ENCODE data around the gene DAP3. TPM values are rescaled to one million over a fixed set of nuclear protein-coding genes. Genes with fewer than 3 reads are reported as not detected.
"Not testable (repeated sequence)": the region's sequence is repeated elsewhere in the genome, so short reads cannot be mapped to it uniquely, and the experiment has no call there.

The DAP3 gene
- polyA plus RNA-seq, 3 donors from 2014 or later = 75.5 to 88.1 (median 85.1) TPM

DNA sequence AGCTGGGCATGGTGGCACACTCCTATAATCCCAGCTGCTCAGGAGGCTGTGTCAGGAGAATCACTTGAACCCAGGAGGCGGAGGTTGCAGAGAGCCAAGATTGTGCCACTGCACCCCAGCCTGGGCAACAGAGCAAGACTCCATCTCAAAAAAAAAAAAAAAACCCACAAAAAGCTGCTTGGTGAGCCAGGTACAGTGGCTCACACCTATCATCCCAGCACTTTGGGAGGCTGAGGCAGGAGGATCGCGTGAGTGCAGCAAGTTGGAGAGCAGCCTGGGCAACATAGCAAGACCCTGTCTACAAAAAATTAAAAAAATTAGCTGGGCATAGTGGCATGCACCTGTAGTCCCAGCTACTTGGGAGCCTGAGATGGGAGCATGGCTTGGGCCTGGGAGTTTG lies 26.2 kb downstream of the DAP3 start:
- not testable (repeated sequence) for H3K27me3 Mint-ChIP-seq (ENCODE audit: low read depth in 3 of 3); H3K4me1 Mint-ChIP-seq; H3K27ac Mint-ChIP-seq; H3K9me3 Mint-ChIP-seq; H3K36me3 Mint-ChIP-seq; H3K4me3 Mint-ChIP-seq; DNase-seq

DNA sequence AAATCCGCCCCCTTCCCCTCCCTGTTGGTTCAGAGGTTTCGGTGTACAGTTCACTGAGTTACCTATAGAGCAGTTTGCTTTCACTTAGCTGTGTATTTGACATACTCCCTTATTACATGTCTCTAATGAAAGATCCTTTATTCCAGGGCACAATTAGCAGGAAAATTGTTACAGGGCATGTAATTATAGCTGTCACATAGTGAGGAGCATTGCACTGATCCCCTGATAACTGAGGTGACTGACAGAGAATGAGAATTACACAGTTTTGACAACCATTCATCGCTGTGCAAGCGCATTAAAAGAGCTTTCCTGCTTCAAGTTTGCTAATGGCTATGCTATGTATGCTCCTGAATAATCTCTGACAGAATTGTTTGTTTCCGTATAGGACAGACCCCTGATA lies 26.9 kb downstream of the DAP3 start:
- Mint-ChIP-seq H3K4me1 (peaks cover 2 to 9% of the 10 kb centered on the region in 2 donors), H3K27ac (no peak overlapping the region), H3K27me3 (ENCODE audit: low read depth in 3 of 3) (no peaks in the 10 kb centered on the region), H3K4me3 (no peak overlapping the region), H3K9me3 (no peaks in the 10 kb centered on the region), H3K36me3 (peaks cover 4 to 7% (median 6%) of the 10 kb centered on the region in 3 donors)
- DNase-seq = no peak

DNA sequence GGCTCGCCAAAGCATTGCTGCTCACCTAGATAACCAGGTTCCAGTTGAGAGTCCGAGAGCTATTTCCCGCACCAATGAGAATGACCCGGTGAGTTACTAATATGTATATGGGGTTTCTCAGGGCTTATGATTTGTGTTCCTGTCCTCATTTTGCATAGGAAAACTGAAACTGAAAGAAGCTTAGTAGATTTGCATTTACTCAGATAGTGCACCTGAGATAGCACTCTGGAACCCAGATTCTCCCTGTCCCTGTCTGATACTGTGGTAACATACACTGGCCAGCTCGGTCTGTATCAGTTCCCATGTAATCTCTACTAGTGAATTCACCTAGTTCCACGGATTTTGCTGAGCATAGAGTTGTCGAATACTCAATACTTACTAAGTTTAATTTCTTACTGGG lies 28.1 kb downstream of the DAP3 start:
- DNase-seq = no peak
- H3K27me3 Mint-ChIP-seq (ENCODE audit: low read depth in 3 of 3) = no peaks in the 10 kb centered on the region
- peaks cover 4 to 10% (median 6%) of the 10 kb centered on the region in 3 donors for H3K36me3 Mint-ChIP-seq
- peaks cover 2 to 9% of the 10 kb centered on the region in 2 donors for H3K4me1 Mint-ChIP-seq
- H3K27ac Mint-ChIP-seq = peak overlapping the region in 2 of 6 donors; percentile 11 to 40
- no peaks in the 10 kb centered on the region for H3K9me3 Mint-ChIP-seq
- H3K4me3 Mint-ChIP-seq = no peak overlapping the region

DNA sequence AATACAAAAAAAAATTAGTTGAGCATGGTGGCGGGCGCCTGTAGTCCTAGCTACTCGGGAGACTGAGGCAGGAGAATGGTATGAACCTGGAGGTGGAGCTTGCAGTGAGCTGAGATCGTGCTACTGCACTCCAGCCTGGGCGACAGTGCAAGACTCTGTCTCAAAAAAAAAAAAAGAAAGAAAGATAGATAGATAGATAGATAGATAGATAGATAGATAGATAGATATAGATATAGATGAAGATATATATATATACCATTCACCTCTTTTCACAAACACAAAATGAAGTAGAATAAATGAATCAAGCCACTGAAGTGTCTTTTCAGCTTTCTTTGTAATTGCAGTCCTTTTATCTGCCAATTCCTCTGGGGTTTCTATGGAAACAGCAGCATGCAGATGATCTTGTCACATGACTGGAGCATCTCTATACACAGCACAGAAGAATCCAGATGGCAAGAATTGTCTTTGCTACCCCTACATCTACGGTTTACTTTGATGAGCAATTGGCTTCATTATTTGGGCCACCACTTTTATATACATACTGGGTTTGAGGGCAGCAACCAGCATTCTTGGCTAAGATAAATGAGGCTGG lies 29.7 kb downstream of the DAP3 start:
- H3K27me3 Mint-ChIP-seq (ENCODE audit: low read depth in 3 of 3); H3K4me3 Mint-ChIP-seq; H3K9me3 Mint-ChIP-seq; H3K4me1 Mint-ChIP-seq; H3K27ac Mint-ChIP-seq; H3K36me3 Mint-ChIP-seq; DNase-seq: not testable (repeated sequence)

DNA sequence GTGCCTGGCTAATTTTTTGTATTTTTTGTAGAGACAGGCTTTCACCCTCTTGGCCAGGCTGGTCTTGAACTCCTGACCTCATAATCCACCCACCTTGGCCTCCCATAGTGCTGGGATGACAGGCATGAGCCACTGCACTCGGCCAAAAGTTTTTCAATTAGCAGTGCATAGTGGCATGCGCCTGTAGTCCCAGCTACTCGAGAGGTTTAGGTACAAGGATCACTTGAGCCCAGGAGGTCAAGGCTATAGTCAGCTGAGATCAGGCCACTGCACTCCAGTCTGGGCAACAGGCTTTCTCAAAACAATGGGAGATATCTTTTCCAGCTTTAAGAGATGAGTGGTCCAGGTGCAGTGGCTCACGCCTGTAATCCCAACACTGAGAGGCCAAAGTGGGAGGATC lies 30.8 kb downstream of the DAP3 start:
- no peak overlapping the region for H3K27ac Mint-ChIP-seq
- no peak for DNase-seq
- peaks cover 2 to 5% of the 10 kb centered on the region in 2 donors for H3K4me1 Mint-ChIP-seq
- no peak overlapping the region for H3K4me3 Mint-ChIP-seq
- H3K36me3 Mint-ChIP-seq = peaks cover 0 to 5% (median 3%) of the 10 kb centered on the region in 3 donors
- H3K9me3 Mint-ChIP-seq = no peaks in the 10 kb centered on the region
- H3K27me3 Mint-ChIP-seq (ENCODE audit: low read depth in 3 of 3) = no peaks in the 10 kb centered on the region

DNA sequence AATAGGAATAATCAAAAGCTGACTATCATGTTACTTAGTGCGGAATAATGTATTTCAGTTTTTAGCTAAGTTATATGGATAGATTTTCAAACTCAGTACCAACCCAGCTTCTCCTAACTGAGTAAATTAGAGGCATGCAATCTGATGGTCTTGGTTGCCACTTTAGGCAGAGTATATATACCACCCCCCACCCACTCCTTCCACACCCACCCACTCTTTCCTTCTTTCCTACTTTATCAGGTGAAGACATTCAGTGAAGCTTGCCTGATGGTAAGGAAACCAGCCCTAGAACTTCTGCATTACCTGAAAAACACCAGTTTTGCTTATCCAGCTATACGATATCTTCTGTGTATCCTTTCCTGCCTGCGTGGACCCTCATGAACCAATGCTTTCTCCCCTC lies 36.3 kb downstream of the DAP3 start:
- no peaks in the 10 kb centered on the region for H3K27me3 Mint-ChIP-seq (ENCODE audit: low read depth in 3 of 3)
- H3K9me3 Mint-ChIP-seq = no peaks in the 10 kb centered on the region
- no peak overlapping the region for H3K4me3 Mint-ChIP-seq
- H3K36me3 Mint-ChIP-seq = peaks cover 0 to 20% (median 3%) of the 10 kb centered on the region in 3 donors
- no peak overlapping the region for H3K27ac Mint-ChIP-seq
- no peaks in the 10 kb centered on the region for H3K4me1 Mint-ChIP-seq
- no peak for DNase-seq

DNA sequence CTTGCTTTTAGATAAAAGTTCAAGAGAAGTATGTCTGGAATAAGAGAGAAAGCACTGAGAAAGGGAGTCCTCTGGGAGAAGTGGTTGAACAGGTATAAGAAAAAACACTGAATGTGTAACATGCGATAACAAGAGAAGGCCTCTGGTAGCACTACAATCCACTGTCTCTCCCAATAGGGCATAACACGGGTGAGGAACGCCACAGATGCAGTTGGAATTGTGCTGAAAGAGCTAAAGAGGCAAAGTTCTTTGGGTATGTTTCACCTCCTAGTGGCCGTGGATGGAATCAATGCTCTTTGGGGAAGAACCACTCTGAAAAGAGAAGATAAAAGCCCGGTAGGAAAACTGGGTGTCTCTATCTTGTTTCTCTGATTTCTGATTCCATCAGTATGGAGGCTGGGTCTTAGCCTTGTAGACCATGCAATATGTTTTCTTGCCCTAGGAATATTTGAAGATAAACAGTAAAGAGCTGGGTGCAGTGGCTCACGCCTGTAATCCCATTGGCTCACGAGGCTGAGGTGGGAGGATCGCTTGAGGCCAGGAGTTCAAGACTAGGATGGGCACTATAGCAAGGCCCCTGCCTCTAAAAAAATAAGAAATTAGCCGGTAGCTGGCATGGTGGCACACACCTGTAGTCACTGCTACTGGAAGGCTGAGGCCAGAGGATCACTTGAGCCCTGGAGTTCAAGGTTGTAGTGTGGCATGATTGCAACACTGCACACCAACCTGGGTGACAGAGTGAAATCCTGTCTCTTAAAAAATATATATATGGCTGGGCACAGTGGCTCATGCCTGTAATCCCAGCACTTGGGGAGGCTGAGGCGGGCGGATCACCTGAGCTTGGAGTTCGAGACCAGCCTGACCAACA lies 40.4 kb downstream of the DAP3 start:
- no peaks in the 10 kb centered on the region for H3K27me3 Mint-ChIP-seq (ENCODE audit: low read depth in 3 of 3)
- H3K36me3 Mint-ChIP-seq = peaks cover 3 to 29% (median 3%) of the 10 kb centered on the region in 3 donors
- peak overlapping the region in 2 of 6 donors; percentile 9 to 19 for H3K27ac Mint-ChIP-seq
- DNase-seq = peak; percentile 12 to 18 (median 16)
- H3K9me3 Mint-ChIP-seq = no peaks in the 10 kb centered on the region
- no peak overlapping the region for H3K4me3 Mint-ChIP-seq
- H3K4me1 Mint-ChIP-seq = no peaks in the 10 kb centered on the region

DNA sequence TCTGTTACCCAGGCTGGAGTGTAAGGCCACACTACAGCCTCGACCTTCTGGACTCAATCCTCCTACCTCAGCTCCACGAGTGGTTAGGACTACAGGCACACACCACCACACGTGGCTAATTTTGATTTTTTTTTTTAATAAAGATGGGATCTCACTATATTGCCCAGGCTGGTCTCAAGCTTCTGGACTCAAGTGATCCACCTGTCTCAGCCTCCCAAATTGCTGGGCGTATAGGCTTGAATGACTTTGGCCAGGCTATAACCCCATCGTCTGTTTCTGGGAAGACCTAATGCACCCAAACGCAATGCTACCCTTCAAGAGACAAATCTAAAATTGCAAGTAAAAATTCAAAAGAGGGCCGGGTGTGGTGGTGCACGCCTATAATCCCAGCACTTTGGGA lies 52.1 kb downstream of the DAP3 start:
- H3K27ac Mint-ChIP-seq = no peak overlapping the region
- peaks cover 4 to 22% (median 13%) of the 10 kb centered on the region in 3 donors for H3K36me3 Mint-ChIP-seq
- no peaks in the 10 kb centered on the region for H3K27me3 Mint-ChIP-seq (ENCODE audit: low read depth in 3 of 3)
- H3K9me3 Mint-ChIP-seq = no peaks in the 10 kb centered on the region
- H3K4me3 Mint-ChIP-seq = no peak overlapping the region
- DNase-seq = no peak
- H3K4me1 Mint-ChIP-seq = peaks cover 6 to 9% of the 10 kb centered on the region in 2 donors

DNA sequence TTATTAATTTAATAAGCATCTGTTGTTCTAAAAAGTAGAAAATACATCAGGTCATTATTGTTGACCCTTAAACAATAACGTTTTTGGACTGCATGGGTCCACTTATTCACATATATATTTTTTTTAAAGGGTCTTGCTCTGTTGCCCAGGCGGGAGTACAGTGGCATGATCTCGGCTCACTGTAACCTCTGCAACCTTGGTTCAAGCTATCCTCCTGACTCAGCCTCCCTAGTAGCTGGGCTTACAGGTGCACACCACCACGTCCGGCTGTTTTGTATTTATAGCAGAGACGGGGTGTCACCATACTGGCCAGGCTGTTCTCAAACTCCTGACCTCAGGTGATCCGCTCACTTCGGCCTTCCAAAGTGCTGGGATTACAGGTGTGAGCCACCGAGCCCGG lies 53.0 kb downstream of the DAP3 start:
- Mint-ChIP-seq H3K27ac (no peak overlapping the region), H3K36me3 (peaks cover 4 to 15% (median 13%) of the 10 kb centered on the region in 3 donors), H3K9me3 (no peaks in the 10 kb centered on the region), H3K4me3 (no peak overlapping the region), H3K4me1 (peaks cover 6 to 9% of the 10 kb centered on the region in 2 donors), H3K27me3 (ENCODE audit: low read depth in 3 of 3) (no peaks in the 10 kb centered on the region)
- no peak for DNase-seq

DNA sequence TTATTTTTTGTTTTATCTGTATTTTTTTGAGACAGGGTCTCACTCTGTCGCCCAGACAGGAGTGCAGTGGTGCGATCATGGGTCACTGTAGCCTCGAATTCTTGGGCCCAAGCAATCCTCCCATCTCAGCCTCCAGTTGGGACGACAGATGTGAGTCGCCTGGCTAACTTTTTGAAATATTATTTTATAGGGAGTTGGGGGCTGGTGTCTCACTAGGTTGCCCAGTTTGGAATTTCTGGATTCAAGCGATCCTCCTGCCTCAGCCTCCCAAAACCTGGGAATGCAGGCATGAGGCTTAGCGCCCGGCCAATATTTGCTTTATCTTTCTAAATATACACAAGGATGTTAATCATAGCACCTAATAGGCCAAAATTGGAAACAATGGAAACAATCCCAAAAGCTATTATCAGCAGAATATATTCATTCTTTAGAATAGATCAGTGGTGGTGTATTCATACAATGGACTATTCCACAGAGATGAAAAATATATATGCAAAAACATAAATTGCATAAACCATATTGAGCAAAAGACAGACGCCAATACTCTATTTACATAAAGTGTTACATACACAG lies 55.9 kb downstream of the DAP3 start:
- Mint-ChIP-seq H3K4me1 (peaks cover 6 to 9% of the 10 kb centered on the region in 2 donors), H3K36me3 (peaks cover 0 to 4% (median 0%) of the 10 kb centered on the region in 3 donors), H3K27me3 (ENCODE audit: low read depth in 3 of 3) (peaks cover 0 to 4% (median 4%) of the 10 kb centered on the region in 3 donors), H3K9me3 (no peaks in the 10 kb centered on the region), H3K4me3 (peak overlapping the region; percentile 93 to 98 (median 98)), H3K27ac (peak overlapping the region; percentile 89 to 96 (median 94))
- no peak for DNase-seq

DNA sequence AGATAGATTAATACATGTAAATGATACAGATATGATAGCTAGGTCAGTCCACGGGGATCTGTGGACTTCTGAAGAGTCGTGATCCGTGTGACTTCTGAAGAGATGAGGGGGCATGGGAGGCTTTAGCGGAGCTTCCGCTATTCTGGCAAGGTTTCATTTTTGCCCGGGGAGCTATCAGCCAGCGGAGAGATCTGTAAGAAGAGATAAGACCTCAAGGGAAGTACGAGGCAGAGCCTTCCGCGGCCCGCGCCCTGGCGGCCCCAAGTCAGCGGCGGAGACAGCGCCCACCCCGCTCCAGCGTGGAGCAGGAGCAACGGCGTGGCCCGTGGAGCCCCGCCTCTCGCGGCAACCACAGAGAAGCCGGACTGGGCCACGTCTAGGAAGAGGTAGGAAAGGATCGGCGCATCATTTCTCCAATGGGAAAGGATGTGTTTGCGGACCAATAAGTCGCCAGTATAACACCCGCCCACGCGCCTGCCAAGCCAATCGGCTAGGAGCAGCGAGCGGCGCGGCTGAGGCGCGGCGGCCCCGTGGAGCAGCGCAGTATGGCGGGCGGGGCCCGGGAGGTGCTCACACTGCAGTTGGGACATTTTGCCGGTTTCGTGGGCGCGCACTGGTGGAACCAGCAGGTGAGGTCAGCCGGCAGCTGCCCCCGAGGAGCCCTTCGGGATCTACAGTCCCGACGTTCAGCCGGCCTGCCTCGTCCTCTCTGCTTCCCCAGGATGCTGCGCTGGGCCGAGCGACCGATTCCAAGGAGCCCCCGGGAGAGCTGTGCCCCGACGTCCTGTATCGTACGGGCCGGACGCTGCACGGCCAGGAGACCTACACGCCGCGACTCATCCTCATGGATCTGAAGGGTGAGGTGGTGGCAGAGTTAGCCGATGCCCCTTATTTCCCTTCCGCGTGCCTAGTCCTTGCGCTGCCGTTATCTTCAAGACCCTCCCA lies 56.7 kb downstream of the DAP3 start:
- not testable (repeated sequence) for H3K36me3 Mint-ChIP-seq; H3K4me1 Mint-ChIP-seq; H3K27me3 Mint-ChIP-seq (ENCODE audit: low read depth in 3 of 3); H3K9me3 Mint-ChIP-seq
- peak; percentile 84 to 88 (median 85) for DNase-seq
- peak overlapping the region; percentile 93 to 98 (median 98) for H3K4me3 Mint-ChIP-seq
- H3K27ac Mint-ChIP-seq = peak overlapping the region; percentile 89 to 96 (median 94)

DNA sequence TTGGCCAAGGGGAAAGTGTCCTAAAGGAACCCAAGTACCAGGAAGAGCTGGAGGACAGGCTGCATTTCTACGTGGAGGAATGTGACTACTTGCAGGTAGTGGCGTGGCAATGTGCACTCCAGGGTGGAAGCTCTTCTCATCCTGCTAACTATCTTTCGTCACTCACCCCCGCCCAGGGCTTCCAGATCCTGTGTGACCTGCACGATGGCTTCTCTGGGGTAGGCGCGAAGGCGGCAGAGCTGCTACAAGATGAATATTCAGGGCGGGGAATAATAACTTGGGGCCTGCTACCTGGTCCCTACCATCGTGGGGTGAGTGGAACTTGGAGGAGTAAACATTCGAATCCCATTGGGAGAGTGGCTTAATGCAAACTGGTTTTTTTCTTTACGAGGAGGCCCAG lies 58.7 kb downstream of the DAP3 start:
- H3K27me3 Mint-ChIP-seq (ENCODE audit: low read depth in 3 of 3); DNase-seq; H3K4me1 Mint-ChIP-seq; H3K36me3 Mint-ChIP-seq; H3K9me3 Mint-ChIP-seq: not testable (repeated sequence)
- Mint-ChIP-seq H3K4me3 (peak overlapping the region in 3 of 5 donors; percentile 20 to 65 (median 51)), H3K27ac (peak overlapping the region in 1 of 6 donors; percentile 9)

DNA sequence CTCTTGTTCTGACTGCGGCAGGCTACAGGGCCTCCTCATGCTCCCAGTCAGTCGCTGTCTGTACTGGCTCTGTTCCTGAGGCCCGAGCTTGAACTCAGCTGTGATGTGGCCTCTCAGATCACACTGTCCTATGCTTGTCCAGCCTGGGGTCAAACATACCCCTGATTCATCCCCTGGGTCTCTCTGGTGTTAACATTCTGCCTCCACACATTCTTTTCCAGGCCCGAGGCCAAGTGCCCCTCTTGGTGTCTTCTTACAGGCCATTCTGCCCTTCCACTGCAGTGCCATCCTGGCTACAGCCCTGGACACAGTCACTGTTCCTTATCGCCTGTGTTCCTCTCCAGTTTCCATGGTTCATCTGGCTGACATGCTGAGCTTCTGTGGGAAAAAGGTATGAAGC lies 59.2 kb downstream of the DAP3 start:
- not testable (repeated sequence) for H3K4me1 Mint-ChIP-seq; DNase-seq; H3K36me3 Mint-ChIP-seq; H3K9me3 Mint-ChIP-seq; H3K27me3 Mint-ChIP-seq (ENCODE audit: low read depth in 3 of 3)
- Mint-ChIP-seq H3K4me3 (peak overlapping the region in 3 of 5 donors; percentile 20 to 51 (median 27)), H3K27ac (peak overlapping the region in 5 of 6 donors; percentile 21 to 72 (median 60))

Measured in immature natural killer cell (primary cell).